ENCODE results near the gene PALS1.

The PALS1 gene

DNA sequence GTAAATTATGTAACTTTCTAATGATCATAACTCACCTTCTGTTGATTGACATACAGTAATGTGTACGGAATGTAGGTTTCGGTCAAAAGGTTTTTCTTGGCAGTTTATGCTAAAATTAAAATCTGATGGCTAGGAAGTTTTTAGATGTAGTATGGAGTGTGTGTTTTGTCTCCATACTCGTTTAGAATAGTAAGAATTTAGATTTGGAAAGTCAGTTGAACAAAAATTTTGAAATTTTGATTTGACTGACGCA is 859 bp downstream of the PALS1 start:
- TF ChIP-seq, protein P1, sequence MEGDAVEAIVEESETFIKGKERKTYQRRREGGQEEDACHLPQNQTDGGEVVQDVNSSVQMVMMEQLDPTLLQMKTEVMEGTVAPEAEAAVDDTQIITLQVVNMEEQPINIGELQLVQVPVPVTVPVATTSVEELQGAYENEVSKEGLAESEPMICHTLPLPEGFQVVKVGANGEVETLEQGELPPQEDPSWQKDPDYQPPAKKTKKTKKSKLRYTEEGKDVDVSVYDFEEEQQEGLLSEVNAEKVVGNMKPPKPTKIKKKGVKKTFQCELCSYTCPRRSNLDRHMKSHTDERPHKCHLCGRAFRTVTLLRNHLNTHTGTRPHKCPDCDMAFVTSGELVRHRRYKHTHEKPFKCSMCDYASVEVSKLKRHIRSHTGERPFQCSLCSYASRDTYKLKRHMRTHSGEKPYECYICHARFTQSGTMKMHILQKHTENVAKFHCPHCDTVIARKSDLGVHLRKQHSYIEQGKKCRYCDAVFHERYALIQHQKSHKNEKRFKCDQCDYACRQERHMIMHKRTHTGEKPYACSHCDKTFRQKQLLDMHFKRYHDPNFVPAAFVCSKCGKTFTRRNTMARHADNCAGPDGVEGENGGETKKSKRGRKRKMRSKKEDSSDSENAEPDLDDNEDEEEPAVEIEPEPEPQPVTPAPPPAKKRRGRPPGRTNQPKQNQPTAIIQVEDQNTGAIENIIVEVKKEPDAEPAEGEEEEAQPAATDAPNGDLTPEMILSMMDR (IDR thresholded peaks at IDR 0.05; ENCODE audit: low read depth, low read length) = no peak
- Histone ChIP-seq H3K4me3 (ENCODE audit: low read depth, low read length) (peak overlapping the region; percentile 93), H3K4me1 (no peaks in the 10 kb centered on the region; the same call in 1 of the 2 replicates), H3K9me3 (no peaks in the 10 kb centered on the region), H3K36me3 (no peaks in the 10 kb centered on the region), H3K27me3 (no peaks in the 10 kb centered on the region)
- DNase-seq = no peak

DNA sequence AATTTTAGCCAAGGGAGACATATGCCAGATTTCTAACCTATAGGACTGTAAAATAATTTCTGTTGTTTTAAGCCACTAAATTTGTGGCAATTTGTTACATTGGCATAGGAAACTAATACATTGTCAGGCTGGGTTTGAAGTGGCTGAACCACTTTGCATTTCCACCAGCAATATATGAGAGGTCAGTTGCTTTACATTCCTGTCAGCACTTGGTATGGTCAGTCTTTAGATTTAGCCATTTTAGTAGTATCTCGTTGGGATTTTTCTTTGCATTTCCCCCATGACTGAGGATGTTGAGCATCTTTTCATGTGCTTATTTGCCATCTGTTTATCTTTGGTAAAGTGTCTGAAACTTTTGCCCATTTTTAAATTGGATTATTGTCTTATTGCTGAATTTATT is 3.9 kb downstream of the PALS1 start:
- Histone ChIP-seq H3K36me3 (no peaks in the 10 kb centered on the region), H3K4me1 (no peaks in the 10 kb centered on the region), H3K27me3 (no peaks in the 10 kb centered on the region), H3K9me3 (no peaks in the 10 kb centered on the region), H3K4me3 (ENCODE audit: low read depth, low read length) (no peak overlapping the region)
- TF ChIP-seq, protein P1 (IDR thresholded peaks at IDR 0.05; ENCODE audit: low read depth, low read length) = no peak
- no peak for DNase-seq

DNA sequence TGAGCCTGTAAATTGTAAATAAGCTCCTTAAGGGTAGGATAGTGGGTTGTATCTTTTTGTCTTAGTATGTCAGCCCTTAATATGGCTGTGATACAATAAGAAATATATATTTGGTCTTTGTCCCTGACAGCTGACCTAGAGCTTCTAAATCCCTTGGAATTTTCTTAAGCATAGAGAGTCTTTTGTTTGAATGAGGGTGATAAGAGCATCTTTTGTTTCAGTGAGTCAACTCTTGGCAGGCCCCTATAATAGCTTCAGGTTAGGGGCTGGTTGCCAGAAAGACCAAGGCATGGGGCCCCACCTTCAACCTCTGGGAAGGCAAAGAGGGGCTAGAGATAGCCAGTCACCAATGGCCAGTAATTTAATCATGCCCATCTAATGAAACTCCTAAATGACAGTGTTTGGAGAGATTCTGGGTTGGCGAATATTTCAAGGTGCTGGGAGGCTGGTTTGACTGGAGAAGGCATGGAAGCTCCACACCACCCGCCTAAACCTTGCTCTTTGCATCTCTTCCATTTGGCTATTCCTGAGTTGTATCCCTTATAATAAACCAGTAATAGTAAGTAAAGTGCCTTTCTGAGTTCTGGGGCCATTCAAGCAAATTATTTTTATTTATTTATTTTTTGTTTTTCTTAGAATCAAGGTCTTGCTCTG is 10.5 kb downstream of the PALS1 start:
- Histone ChIP-seq H3K9me3 (no peaks in the 10 kb centered on the region), H3K4me1 (0 out of 2 replicates have a peak, but pooled peaks cover 2% of the 10 kb centered on the region), H3K4me3 (ENCODE audit: low read depth, low read length) (no peak overlapping the region), H3K27me3 (no peaks in the 10 kb centered on the region), H3K36me3 (no peaks in the 10 kb centered on the region)
- no peak for DNase-seq
- TF ChIP-seq, protein P1 (IDR thresholded peaks at IDR 0.05; ENCODE audit: low read depth, low read length) = no peak

DNA sequence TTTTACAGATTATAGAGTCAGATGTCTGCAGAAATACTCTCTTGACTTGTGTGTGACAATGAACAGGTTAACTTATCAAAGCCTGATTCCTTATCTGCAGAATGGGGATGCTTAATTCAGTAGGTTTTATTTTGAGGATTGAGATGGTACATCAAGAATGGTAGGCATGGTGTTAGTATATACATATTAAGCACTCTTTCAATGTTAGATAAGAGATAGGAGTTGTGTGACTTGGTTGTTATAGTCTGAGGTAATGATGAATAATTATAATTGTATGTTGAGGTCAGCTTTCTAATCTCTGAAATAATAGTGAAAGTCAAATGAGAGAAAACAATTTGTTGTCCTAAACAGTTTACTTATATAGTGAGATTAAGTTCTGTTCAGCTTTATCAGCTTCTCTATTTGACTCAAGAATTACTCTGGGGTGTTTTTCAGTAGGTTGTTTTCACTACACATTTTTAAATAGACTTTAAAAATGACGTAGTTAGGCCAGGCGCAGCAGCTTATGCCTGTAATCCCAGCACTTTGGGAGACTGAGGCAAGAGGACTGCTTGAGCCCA is 11.9 kb downstream of the PALS1 start:
- TF ChIP-seq, protein P1 (IDR thresholded peaks at IDR 0.05; ENCODE audit: low read depth, low read length) = no peak
- H3K4me3 ChIP-seq (ENCODE audit: low read depth, low read length) = no peak overlapping the region
- no peak for DNase-seq
- no peaks in the 10 kb centered on the region for H3K36me3 ChIP-seq
- H3K9me3 ChIP-seq = no peaks in the 10 kb centered on the region
- H3K27me3 ChIP-seq = no peaks in the 10 kb centered on the region
- 0 out of 2 replicates have a peak, but pooled peaks cover 2% of the 10 kb centered on the region for H3K4me1 ChIP-seq

DNA sequence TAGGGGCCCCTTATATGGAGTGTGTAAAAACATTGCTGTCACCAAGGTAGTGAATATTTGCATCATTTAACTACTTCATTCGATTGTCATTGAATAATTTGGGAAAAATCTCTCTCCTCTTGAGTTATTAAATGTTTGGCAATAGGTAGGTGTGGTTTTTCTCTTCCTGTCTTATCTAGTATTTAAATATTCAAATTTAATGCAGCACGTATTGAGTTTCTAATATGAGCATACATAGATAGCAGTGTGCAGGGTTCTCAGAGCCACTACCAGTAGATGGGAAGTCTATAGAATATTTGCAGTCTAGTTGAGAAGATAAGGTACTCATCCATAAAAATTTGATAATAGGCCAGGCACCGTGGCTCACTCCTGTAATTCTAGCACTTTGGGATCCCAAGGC is 16.7 kb downstream of the PALS1 start:
- Histone ChIP-seq H3K4me3 (ENCODE audit: low read depth, low read length) (no peak overlapping the region), H3K4me1 (no peaks in the 10 kb centered on the region), H3K36me3 (no peaks in the 10 kb centered on the region), H3K9me3 (no peaks in the 10 kb centered on the region), H3K27me3 (no peaks in the 10 kb centered on the region)
- no peak for DNase-seq
- TF ChIP-seq, protein P1 (IDR thresholded peaks at IDR 0.05; ENCODE audit: low read depth, low read length) = no peak

DNA sequence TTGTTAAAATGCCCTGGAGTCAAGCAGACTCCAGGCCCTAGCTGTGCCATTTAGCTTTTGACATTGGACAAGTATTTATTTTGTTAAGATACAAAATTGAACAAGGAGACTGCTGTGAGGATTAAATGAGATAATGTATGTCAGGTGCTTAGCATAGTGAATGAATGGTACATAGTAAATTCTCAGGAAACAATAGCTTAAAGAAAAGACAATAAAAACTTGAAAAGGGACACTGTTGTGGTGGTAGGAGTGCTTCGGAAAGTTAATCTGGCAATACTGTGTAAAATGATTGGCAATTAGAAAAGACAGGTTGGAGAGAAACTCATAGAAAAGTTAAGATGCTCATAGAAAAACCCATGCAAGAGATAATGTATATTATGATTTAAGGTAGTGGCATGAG is 19.7 kb downstream of the PALS1 start:
- no peaks in the 10 kb centered on the region for H3K36me3 ChIP-seq
- H3K4me3 ChIP-seq (ENCODE audit: low read depth, low read length) = no peak overlapping the region
- no peaks in the 10 kb centered on the region for H3K4me1 ChIP-seq
- no peaks in the 10 kb centered on the region for H3K9me3 ChIP-seq
- DNase-seq = no peak
- TF ChIP-seq, protein P1 (IDR thresholded peaks at IDR 0.05; ENCODE audit: low read depth, low read length) = no peak
- H3K27me3 ChIP-seq = no peaks in the 10 kb centered on the region

Data from BE2C (cell line).